WERI-Rb-1 (cell line): ENCODE data around the gene BTBD19.

ENCODE experiments used
- DNase-seq: peaks from one replicate; pipeline ENCODE4 v3.0.0-alpha.2; 2020
- H3K27ac ChIP-seq: fragments of 250-450 bp; sonication (Bioruptor Pico); 2 replicates; pipeline ENCODE4 v1.5.1; 2020; ENCODE audit warnings: mild to moderate bottlenecking, moderate library complexity
- H3K27me3 ChIP-seq: fragments of 250-450 bp; sonication (Bioruptor Pico); 2 replicates; pipeline ENCODE4 v1.5.1; 2021; ENCODE audit warnings: mild to moderate bottlenecking, low read depth, moderate library complexity; ENCODE audit not compliant: insufficient read depth, severe bottlenecking
- H3K36me3 ChIP-seq: fragments of 250-450 bp; sonication (Bioruptor Pico); 2 replicates; pipeline ENCODE4 v1.5.1; 2020; ENCODE audit warnings: mild to moderate bottlenecking, moderate library complexity
- H3K4me3 ChIP-seq: 2 replicates; pipeline ENCODE4 v1.5.1; 2011; ENCODE audit warnings: low read depth, mild to moderate bottlenecking, control low read depth, low read length
- H3K9me3 ChIP-seq: fragments of 250-450 bp; sonication (Bioruptor Pico); 2 replicates; pipeline ENCODE4 v1.5.1; 2021; ENCODE audit warnings: mild to moderate bottlenecking, moderate library complexity; ENCODE audit not compliant: severe bottlenecking
- CTCF ChIP-seq: IDR thresholded peaks from 2 replicates; pipeline ENCODE4 v1.5.1; 2011; ENCODE audit warnings: low read depth, mild to moderate bottlenecking, control low read depth, inconsistent platforms, low read length

BTBD19 gene

GRCh38 chr1:44826375-44827196 is 18.3 kb downstream of the BTBD19 start:
- Histone ChIP-seq H3K27me3 (no peaks in the 10 kb centered on the region), H3K36me3 (no peaks in the 10 kb centered on the region), H3K4me3 (no peak overlapping the region), H3K27ac (no peak overlapping the region), H3K9me3 (no peaks in the 10 kb centered on the region)
- no peak for TF ChIP-seq CTCF
- no peak for DNase-seq

GRCh38 chr1:44827197-44828002 is 19.1 kb downstream of the BTBD19 start:
- no peaks in the 10 kb centered on the region for H3K27me3 ChIP-seq
- H3K9me3 ChIP-seq, result no peaks in the 10 kb centered on the region
- no peak for DNase-seq
- no peak for TF ChIP-seq CTCF
- H3K36me3 ChIP-seq, result no peaks in the 10 kb centered on the region
- no peak overlapping the region for H3K4me3 ChIP-seq
- H3K27ac ChIP-seq, result no peak overlapping the region

GRCh38 chr1:44828003-44828651 is 19.8 kb downstream of the BTBD19 start:
- Histone ChIP-seq H3K4me3 (no peak overlapping the region), H3K9me3 (no peaks in the 10 kb centered on the region), H3K27ac (no peak overlapping the region), H3K27me3 (no peaks in the 10 kb centered on the region), H3K36me3 (no peaks in the 10 kb centered on the region)
- no peak for DNase-seq
- TF ChIP-seq CTCF, result no peak

- Histone ChIP-seq H3K27me3 (no peaks in the 10 kb centered on the region), H3K9me3 (no peaks in the 10 kb centered on the region), H3K36me3 (no peaks in the 10 kb centered on the region), H3K27ac (no peak overlapping the region), H3K4me3 (no peak overlapping the region)
- DNase-seq, result no peak
- no peak for TF ChIP-seq CTCF
Observed at GRCh38 chr1:44828841-44829440, 20.6 kb downstream of the BTBD19 start.

- Histone ChIP-seq H3K27ac (no peak overlapping the region), H3K4me3 (no peak overlapping the region), H3K36me3 (no peaks in the 10 kb centered on the region), H3K9me3 (no peaks in the 10 kb centered on the region), H3K27me3 (no peaks in the 10 kb centered on the region)
- DNase-seq, result no peak
- no peak for TF ChIP-seq CTCF
Observed at GRCh38 chr1:44829506-44830384, 21.4 kb downstream of the BTBD19 start.
